ENCODE measurements around the gene TEX101.

DNA sequence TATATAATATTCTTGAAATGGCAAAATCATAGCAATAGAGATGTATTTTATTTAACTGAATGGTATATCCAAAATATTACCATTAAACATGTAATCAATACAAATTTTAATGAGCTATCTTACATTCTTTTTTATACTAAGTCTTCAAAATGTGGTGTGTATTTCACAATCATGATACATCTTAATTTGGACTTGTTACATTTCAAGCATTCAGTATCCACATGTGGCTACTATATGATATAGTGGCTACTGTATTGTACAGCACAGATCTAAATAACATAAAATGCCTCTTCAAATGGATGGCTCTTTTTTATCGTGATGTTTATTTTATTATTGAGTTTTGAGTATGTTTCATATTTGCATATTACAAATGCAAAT, 8.0 kb downstream of the TEX101 start:
- TF ChIP-seq POLR2AphosphoS5 (IDR thresholded peaks at IDR 0.05; ENCODE audit: borderline replicate concordance, low read depth, low read length) (no peak), EZH2 (IDR thresholded peaks at IDR 0.05) (no peak)

Measured in SK-N-MC (cell line).